ENCODE results near the gene RNF19B. TPM values are rescaled to one million over a fixed set of nuclear protein-coding genes. Genes with fewer than 3 reads are reported as not detected.
A peak's percentile ranks its signal among the peaks of the same experiment; 100 is the strongest.
"Not testable (repeated sequence)": the region's sequence is repeated elsewhere in the genome, so short reads cannot be mapped to it uniquely, and the experiment has no call there.

RNF19B gene, protein sequence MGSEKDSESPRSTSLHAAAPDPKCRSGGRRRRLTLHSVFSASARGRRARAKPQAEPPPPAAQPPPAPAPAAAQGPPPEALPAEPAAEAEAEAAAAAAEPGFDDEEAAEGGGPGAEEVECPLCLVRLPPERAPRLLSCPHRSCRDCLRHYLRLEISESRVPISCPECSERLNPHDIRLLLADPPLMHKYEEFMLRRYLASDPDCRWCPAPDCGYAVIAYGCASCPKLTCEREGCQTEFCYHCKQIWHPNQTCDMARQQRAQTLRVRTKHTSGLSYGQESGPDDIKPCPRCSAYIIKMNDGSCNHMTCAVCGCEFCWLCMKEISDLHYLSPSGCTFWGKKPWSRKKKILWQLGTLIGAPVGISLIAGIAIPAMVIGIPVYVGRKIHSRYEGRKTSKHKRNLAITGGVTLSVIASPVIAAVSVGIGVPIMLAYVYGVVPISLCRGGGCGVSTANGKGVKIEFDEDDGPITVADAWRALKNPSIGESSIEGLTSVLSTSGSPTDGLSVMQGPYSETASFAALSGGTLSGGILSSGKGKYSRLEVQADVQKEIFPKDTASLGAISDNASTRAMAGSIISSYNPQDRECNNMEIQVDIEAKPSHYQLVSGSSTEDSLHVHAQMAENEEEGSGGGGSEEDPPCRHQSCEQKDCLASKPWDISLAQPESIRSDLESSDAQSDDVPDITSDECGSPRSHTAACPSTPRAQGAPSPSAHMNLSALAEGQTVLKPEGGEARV
- 10.3 TPM for polyA plus RNA-seq (2013, experiment 1 of 2; ENCODE audit: insufficient read length)
- 11.2 TPM for polyA plus RNA-seq (2013, experiment 2 of 2; ENCODE audit: insufficient read length)

- DNase-seq = peak; percentile 91
Measured at GRCh38 chr1:32964461-32965250, at the start of gene RNF19B. Gene RNF19B, minus strand, starts transcription at chr1:32964809. Its CDS starts 124 bp downstream, at chr1:32964685.

- DNase-seq = no peak
Measured at GRCh38 chr1:33013791-33014190, 49.2 kb upstream of the RNF19B start.

- DNase-seq = no peak
Measured at GRCh38 chr1:33012165-33012564, 47.6 kb upstream of the RNF19B start.

GRCh38 chr1:33010932-33011731, 46.5 kb upstream of the RNF19B start:
- no peak for DNase-seq

GRCh38 chr1:33009561-33009960, 45.0 kb upstream of the RNF19B start:
- no peak for DNase-seq

DNA sequence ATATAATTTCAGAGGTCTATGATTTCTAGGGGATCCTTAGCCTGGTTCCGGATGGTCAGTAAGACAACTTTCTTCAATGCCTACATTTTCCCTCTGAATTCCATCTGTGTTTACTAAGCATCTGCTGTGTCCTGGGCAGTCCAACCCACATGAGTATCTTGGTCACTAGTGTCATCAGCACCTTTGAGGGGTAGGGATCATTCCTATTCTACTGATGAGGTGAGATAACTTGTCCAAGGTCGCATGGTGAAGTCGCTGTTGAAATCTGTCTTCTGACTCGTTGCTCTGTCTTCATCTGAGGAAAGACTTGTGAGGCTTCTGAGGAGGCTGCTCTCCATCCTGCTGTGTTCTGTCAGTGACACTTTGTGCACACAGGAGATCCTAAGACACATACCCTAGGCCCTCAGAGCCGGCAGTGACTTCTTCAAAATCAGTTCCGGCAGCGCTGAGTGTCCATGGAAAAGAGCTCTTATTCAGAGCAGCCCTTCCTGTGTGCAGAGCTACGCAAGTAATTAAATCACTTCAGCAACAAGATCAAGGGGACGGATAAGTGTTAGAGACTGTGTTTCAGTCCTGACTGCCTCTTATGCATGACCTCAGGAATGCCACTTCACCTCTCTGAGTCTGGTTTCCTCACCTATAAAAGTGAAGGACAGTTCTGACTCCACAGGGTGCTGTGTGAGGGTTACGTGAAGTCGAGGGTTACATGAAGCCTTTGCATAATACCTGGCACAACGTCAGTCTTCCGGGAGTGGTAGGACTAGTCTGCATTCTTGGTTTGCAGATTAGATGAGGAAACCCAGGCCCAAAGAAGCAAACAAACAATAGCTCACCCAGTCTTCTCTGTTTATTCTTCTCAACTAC, 43.7 kb upstream of the RNF19B start:
- no peak for DNase-seq

DNA sequence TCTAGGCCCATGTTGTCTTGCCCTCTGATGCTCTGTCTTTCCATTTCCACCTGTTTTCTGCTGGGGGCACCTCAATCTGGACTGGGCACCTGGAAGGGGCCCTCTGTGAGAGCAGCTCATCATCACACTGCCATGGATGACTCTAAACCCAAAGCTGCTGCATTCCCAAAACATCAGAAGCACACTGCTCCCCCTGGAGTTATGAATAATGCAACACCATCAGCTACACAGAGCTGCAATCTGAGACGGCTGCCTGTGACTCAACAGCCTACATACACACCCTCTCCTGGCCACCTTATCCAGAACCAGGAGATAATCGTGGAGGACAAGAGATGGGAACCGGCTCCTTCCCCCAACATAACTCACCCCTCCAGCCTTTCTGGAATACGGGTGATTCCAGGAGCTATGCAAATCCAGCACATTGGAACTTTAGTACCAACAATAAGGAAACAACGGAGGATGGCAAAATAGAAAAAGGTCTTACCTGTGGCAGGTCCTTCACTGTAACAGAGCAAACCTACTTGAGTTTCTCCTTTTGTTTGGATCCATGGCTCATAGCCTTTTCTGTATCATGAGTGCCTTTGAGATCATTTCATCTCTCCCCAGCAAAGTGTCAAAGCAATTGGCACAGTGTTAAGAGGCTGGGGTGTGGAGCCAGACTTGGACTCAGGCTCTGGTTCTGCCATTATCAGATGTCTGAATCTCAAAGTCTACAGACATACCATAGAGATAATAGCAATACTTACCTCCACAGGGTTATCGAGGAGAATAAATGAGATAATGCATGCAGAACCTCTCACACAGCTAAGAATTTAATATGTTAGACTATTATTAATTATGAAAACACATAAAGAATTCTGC, 42.8 kb upstream of the RNF19B start:
- peak; percentile 89 for DNase-seq

- no peak for DNase-seq
Measured at GRCh38 chr1:33005838-33006421, 41.3 kb upstream of the RNF19B start.

DNA sequence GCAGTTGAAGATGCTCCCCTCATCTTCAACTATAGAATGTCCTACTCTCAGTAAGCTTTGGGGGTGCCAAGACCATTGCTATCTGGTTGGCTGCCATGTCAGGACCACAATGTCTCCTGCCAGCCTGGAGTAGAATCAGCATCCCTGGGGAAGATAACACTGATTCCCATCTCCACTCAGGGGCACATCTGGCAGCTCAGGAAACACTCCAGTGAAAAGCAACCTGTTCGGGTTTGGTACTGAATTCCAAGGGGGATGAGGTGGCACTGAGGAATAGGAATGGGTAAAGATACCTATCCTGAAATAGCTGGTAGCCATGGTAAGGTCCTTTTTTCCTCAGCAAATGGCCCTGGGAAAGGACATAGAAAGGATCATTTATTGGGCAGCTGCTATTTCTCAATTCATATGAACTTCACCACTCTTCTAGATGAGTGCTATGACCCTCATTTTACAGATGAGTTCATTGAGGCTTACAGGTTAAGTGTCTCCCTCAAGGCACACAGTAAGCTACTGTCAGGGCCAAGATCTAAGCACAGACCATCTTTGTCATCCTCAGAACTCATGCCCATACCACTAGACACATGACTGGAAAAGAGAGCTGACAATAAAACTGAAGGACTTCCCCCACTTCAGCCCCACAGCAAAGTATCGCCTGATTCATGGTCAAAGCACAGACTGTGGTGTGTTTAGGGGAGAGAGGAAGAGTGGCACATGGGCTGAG, 40.7 kb upstream of the RNF19B start:
- peak; percentile 29 for DNase-seq

GRCh38 chr1:33004613-33005012, 40.0 kb upstream of the RNF19B start:
- DNase-seq = peak; percentile 36

- no peak for DNase-seq
Measured at GRCh38 chr1:33003657-33004056, 39.0 kb upstream of the RNF19B start.

- no peak for DNase-seq
Measured at GRCh38 chr1:33002006-33002405, 37.4 kb upstream of the RNF19B start.

DNA sequence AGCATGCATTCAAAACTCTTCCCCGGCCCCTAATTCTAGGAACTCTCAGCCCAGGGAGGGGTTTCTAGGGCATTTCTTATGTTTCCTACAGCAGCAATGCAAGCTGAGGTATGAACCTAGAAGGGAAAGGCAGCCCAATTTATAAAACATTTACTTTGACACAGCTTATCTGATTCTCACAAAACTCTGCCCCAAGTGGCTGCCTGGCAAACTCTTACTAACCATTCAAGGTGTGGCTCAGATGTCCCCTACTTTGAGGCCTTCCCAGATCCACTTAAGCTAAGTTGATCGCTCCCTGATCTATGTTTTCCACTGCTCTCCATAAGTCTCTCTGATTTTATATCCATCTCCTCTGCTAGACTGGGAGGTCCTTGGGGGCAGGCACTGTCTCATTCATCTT, 36.7 kb upstream of the RNF19B start:
- DNase-seq = no peak

DNA sequence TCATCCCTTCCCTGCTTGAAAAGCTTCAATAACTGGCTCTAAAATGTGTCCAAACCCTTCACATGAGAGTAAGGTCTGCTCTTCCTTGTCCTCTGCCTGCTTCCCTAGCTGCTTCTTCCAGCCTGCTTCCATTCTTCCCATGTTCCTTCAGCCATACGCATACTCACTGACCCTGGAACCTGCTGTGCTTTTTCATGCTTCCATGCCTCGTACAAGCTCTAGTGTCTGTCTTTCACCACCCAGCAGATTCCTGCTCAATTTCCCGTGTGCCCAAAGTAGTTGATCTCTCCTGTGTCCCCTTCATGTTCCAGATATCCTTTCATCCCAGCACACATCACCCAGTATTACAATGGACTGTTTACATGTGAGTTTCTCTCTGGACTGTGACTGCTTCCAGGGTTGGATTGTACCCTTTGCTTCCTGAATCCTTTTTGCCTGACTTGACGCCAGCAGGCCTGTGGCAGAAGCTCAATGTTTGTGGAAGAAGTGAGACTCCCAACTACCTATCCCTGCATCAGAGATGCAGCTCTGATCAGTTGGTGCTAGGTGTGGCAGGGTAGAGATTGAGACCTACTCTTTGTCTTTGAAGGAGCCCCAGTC, 35.9 kb upstream of the RNF19B start:
- DNase-seq = no peak

DNA sequence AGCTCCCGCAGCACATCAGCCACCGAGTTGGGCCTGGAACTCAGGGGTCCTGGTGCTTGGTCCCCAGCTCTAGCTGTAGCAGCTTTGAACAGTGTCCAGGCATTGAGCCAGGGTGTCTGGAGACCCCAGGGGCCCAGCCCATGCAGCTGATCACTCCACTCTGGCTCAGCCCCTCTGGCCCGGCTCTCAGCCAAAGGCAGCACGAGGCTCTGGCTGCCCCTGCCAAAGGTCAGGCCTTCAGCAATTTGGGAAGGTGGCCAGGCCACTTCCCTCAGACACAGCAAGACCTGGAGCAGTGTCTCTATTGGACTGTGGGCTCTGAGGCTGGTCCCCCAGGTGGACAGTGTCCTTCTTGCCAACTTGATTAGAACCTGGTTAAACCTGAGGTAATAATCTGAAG, 34.4 kb upstream of the RNF19B start:
- DNase-seq = no peak

GRCh38 chr1:32998064-32998463, 33.5 kb upstream of the RNF19B start:
- DNase-seq = no peak

GRCh38 chr1:32997381-32997891, 32.8 kb upstream of the RNF19B start:
- peak; percentile 80 for DNase-seq

- DNase-seq = not testable (repeated sequence)
Measured at GRCh38 chr1:32993324-32993636, 28.7 kb upstream of the RNF19B start.

Data from fibroblast of skin of back (primary cell).